CD4-positive, alpha-beta T cell treated with Interleukin-17A for 4 hours (primary cell): Measurements from ENCODE around the gene SPRY1.

Source experiments
- DNase-seq: peaks from one replicate; pipeline ENCODE4 v3.0.0-alpha.2; 2020; ENCODE audit warnings: mixed read lengths

Gene SPRY1

GRCh38 chr4:123446865-123447474 lies 50.4 kb downstream of the SPRY1 start:
- no peak for DNase-seq

- DNase-seq: no peak
Measured at GRCh38 chr4:123449362-123449761, 52.8 kb downstream of the SPRY1 start.

DNA sequence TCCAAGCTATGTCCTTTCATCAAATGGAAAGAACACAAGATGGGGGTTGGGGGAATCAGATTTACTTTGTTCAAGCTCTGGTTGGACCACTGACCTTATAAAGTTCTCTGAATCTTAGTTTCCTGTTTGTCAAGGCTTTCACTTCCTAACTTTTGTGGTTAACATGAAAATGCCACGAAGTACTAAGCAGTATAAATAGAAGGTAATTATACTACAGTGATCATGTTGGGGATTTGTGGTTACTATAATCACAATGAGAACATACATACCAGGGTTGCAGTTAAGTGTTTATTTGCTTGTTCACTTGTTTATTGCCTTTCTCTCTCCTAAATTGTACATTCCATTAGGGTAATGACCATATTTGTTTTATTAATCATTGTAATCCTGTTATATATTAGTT lies 53.2 kb downstream of the SPRY1 start:
- DNase-seq: no peak

- DNase-seq: no peak
Measured at GRCh38 chr4:123450393-123450792, 53.8 kb downstream of the SPRY1 start.

GRCh38 chr4:123452616-123453015 lies 56.0 kb downstream of the SPRY1 start:
- no peak for DNase-seq

DNA sequence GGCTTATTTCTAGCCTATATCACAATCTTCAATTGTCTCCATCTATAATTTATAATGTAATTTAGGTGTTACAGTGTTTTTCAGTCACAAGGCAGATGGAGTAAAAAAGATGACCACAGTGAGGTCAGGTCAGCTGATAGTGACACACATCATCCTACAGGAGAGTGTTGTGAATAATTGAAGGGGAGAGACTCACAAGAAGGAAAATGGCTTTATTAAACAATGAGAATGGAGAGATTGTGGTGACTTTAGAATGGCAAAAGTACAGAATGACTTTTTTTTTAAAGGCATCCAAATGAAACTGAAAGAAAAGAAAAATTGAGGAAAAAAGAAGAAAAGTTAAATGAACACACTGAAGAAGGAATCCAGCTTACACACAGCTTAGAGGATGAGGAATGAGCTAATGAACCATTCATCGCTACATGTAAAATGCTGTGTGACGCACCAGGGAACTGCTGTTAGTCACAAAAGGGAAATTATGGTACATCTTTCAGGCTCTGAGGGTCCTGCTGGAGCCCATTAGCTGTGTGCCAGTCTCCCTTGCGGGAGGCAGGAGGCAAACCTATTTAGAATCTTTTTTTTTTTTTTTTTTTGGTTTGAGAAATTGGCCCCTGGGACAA lies 56.6 kb downstream of the SPRY1 start:
- no peak for DNase-seq
